Measurements from ENCODE around the gene C11orf42. TPM values are rescaled to one million over a fixed set of nuclear protein-coding genes. Genes with fewer than 3 reads are reported as not detected.
A peak's percentile ranks its signal among the peaks of the same experiment; 100 is the strongest.

C11orf42 gene
- total and polyA plus RNA-seq, 7 experiments from 2014 or later = not detected

- peaks cover 0 to 2% (median 0%) of the 10 kb centered on the region in 5 donors for H3K36me3 Mint-ChIP-seq
- CTCF ChIA-PET = interaction anchor here (2.1 kb wide), 1 partner anchor 13 kb away, joined by 7 read pairs; no protein-coding TSS in a partner anchor
- H3K4me1 Mint-ChIP-seq = peaks cover 18 to 26% (median 22%) of the 10 kb centered on the region in 7 donors
- intact Hi-C loops (cut with micrococcal nuclease) = loop anchor here (5.0 to 10.0 kb wide), 4 partner anchors 1277 to 1843 kb away; partner anchors contain the start of genes EIF3F (in 1 of the 2), PPFIBP2 (in 1 of the 2) and TRIM21 (in 1 of the 2)
- Histone ChIP-seq H3K4me3 (ENCODE audit: low read length) (no peak overlapping the region), H3K27ac (ENCODE audit: low read depth, low read length) (no peak overlapping the region), H3K4me1 (ENCODE audit: control insufficient read depth in 2 of 2, insufficient read depth in 2 of 2, low read length in 2 of 2) (peaks cover 9% of the 10 kb centered on the region in 2 donors), H3K27me3 (ENCODE audit: control insufficient read depth in 2 of 2, insufficient read depth in 2 of 2, low read length in 2 of 2) (no peaks in the 10 kb centered on the region), H3K36me3 (ENCODE audit: control insufficient read depth in 2 of 3, insufficient read depth in 3 of 3, low read length in 3 of 3) (no peaks in the 10 kb centered on the region), H3K9me3 (ENCODE audit: control insufficient read depth in 2 of 3, low read length in 3 of 3) (no peaks in the 10 kb centered on the region)
- no peak for ATAC-seq
- no peak overlapping the region for H3K27ac Mint-ChIP-seq
- H3K9me3 Mint-ChIP-seq = peaks cover 0 to 2% (median 0%) of the 10 kb centered on the region in 11 donors
- H3K27me3 Mint-ChIP-seq = peaks cover 4 to 9% (median 7%) of the 10 kb centered on the region in 5 donors
- POLR2A ChIA-PET = no interaction called here
- H3K4me3 Mint-ChIP-seq = no peak overlapping the region
- no peak for DNase-seq
Measured at GRCh38 chr11:6237761-6238302, 32.5 kb downstream of the C11orf42 start.

- Mint-ChIP-seq H3K27ac (no peak within 1 kb of the TSS), H3K27me3 (peaks cover 9 to 19% (median 14%) of the 10 kb centered on the region in 5 donors)
- CTCF ChIA-PET = interaction anchor here (2.1 kb wide), 1 partner anchor 12 kb away, joined by 7 read pairs; no protein-coding TSS in a partner anchor
Measured at GRCh38 chr11:6238902-6239301, 33.5 kb downstream of the C11orf42 start, which contains the start of gene CNGA4. CNGA4 (plus strand) TSS chr11:6239089; CDS start chr11:6239207, 118 bp downstream.

GRCh38 chr11:6240139-6240538 lies 34.8 kb downstream of the C11orf42 start:
- no peaks in the 10 kb centered on the region for H3K36me3 Mint-ChIP-seq
- CTCF ChIA-PET = no interaction called here

More at GRCh38 chr11:6238902-6239301, 33.5 kb downstream of the C11orf42 start, which contains the start of gene CNGA4:
- Mint-ChIP-seq H3K9me3 (peaks cover 0 to 2% (median 0%) of the 10 kb centered on the region in 11 donors), H3K4me1 (peaks cover 9 to 18% (median 12%) of the 10 kb centered on the region in 7 donors), H3K4me3 (peak within 1 kb of the TSS in 1 of 10 donors; percentile 12), H3K36me3 (peaks cover 0 to 2% (median 0%) of the 10 kb centered on the region in 5 donors)
- Histone ChIP-seq H3K4me1 (ENCODE audit: control insufficient read depth in 2 of 2, insufficient read depth in 2 of 2, low read length in 2 of 2) (peaks cover 4% of the 10 kb centered on the region in 2 donors), H3K4me3 (ENCODE audit: low read length) (no peak within 1 kb of the TSS), H3K27ac (ENCODE audit: low read depth, low read length) (no peak within 1 kb of the TSS), H3K27me3 (ENCODE audit: control insufficient read depth in 2 of 2, insufficient read depth in 2 of 2, low read length in 2 of 2) (no peaks in the 10 kb centered on the region), H3K9me3 (ENCODE audit: control insufficient read depth in 2 of 3, low read length in 3 of 3) (no peaks in the 10 kb centered on the region), H3K36me3 (ENCODE audit: control insufficient read depth in 2 of 3, insufficient read depth in 3 of 3, low read length in 3 of 3) (no peaks in the 10 kb centered on the region)
- DNase-seq = no peak
- intact Hi-C loops (cut with micrococcal nuclease) = loop anchor here (5.0 to 10.0 kb wide), 4 partner anchors 1276 to 1844 kb away; partner anchors contain the start of genes EIF3F (in 1 of the 2), PPFIBP2 (in 1 of the 2) and TRIM21 (in 1 of the 2)
- POLR2A ChIA-PET = no interaction called here
- ATAC-seq = no peak

GRCh38 chr11:6240781-6241180 lies 35.4 kb downstream of the C11orf42 start:
- DNase-seq (no peak), ATAC-seq (no peak)
- H3K4me3 Mint-ChIP-seq = no peak overlapping the region
- Histone ChIP-seq H3K27ac (ENCODE audit: low read depth, low read length) (no peak overlapping the region), H3K9me3 (ENCODE audit: control insufficient read depth in 2 of 3, low read length in 3 of 3) (no peaks in the 10 kb centered on the region), H3K4me3 (ENCODE audit: low read length) (no peak overlapping the region), H3K4me1 (ENCODE audit: control insufficient read depth in 2 of 2, insufficient read depth in 2 of 2, low read length in 2 of 2) (no peaks in the 10 kb centered on the region), H3K36me3 (ENCODE audit: control insufficient read depth in 2 of 3, insufficient read depth in 3 of 3, low read length in 3 of 3) (no peaks in the 10 kb centered on the region), H3K27me3 (ENCODE audit: control insufficient read depth in 2 of 2, insufficient read depth in 2 of 2, low read length in 2 of 2) (no peaks in the 10 kb centered on the region)
- ChIA-PET POLR2A (interaction anchor here (0.9 kb wide), 1 partner anchor 19 kb away, joined by 3 read pairs; the partner anchor contains the start of gene CCKBR), CTCF (no interaction called here)
- no peaks in the 10 kb centered on the region for H3K9me3 Mint-ChIP-seq
- no peaks in the 10 kb centered on the region for H3K36me3 Mint-ChIP-seq
- intact Hi-C loops (cut with micrococcal nuclease) = no loop called here
- H3K27me3 Mint-ChIP-seq = peaks cover 12 to 19% (median 14%) of the 10 kb centered on the region in 5 donors
- no peak overlapping the region for H3K27ac Mint-ChIP-seq
- H3K4me1 Mint-ChIP-seq = peaks cover 0 to 8% (median 0%) of the 10 kb centered on the region in 7 donors

More at GRCh38 chr11:6240139-6240538, 34.8 kb downstream of the C11orf42 start:
- Mint-ChIP-seq H3K27ac (no peak overlapping the region), H3K4me3 (no peak overlapping the region), H3K27me3 (peaks cover 12 to 19% (median 14%) of the 10 kb centered on the region in 5 donors), H3K9me3 (no peaks in the 10 kb centered on the region), H3K4me1 (peaks cover 3 to 12% (median 4%) of the 10 kb centered on the region in 7 donors)
- DNase-seq (no peak), ATAC-seq (no peak)
- H3K9me3 ChIP-seq (ENCODE audit: control insufficient read depth in 2 of 3, low read length in 3 of 3) = no peaks in the 10 kb centered on the region
- POLR2A ChIA-PET = interaction anchor here (0.9 kb wide), 1 partner anchor 19 kb away, joined by 3 read pairs; the partner anchor contains the start of gene CCKBR
- no peak overlapping the region for H3K4me3 ChIP-seq (ENCODE audit: low read length)
- no peaks in the 10 kb centered on the region for H3K36me3 ChIP-seq (ENCODE audit: control insufficient read depth in 2 of 3, insufficient read depth in 3 of 3, low read length in 3 of 3)
- intact Hi-C loops (cut with micrococcal nuclease) = no loop called here
- no peaks in the 10 kb centered on the region for H3K27me3 ChIP-seq (ENCODE audit: control insufficient read depth in 2 of 2, insufficient read depth in 2 of 2, low read length in 2 of 2)
- no peaks in the 10 kb centered on the region for H3K4me1 ChIP-seq (ENCODE audit: control insufficient read depth in 2 of 2, insufficient read depth in 2 of 2, low read length in 2 of 2)
- H3K27ac ChIP-seq (ENCODE audit: low read depth, low read length) = no peak overlapping the region

- H3K36me3 ChIP-seq (ENCODE audit: control insufficient read depth in 2 of 3, insufficient read depth in 3 of 3, low read length in 3 of 3) = no peaks in the 10 kb centered on the region
- no peak overlapping the region for H3K27ac ChIP-seq (ENCODE audit: low read depth, low read length)
- intact Hi-C loops (cut with micrococcal nuclease) = no loop called here
- no peaks in the 10 kb centered on the region for H3K9me3 ChIP-seq (ENCODE audit: control insufficient read depth in 2 of 3, low read length in 3 of 3)
- H3K4me3 ChIP-seq (ENCODE audit: low read length) = no peak overlapping the region
- POLR2A ChIA-PET = no interaction called here
- ATAC-seq (no peak), DNase-seq (no peak)
- no peak overlapping the region for H3K4me3 Mint-ChIP-seq
- peaks cover 12 to 19% (median 14%) of the 10 kb centered on the region in 5 donors for H3K27me3 Mint-ChIP-seq
- H3K27ac Mint-ChIP-seq = no peak overlapping the region
- H3K36me3 Mint-ChIP-seq = no peaks in the 10 kb centered on the region
- H3K4me1 Mint-ChIP-seq = peaks cover 0 to 8% (median 0%) of the 10 kb centered on the region in 7 donors
- H3K9me3 Mint-ChIP-seq = no peaks in the 10 kb centered on the region
- H3K4me1 ChIP-seq (ENCODE audit: control insufficient read depth in 2 of 2, insufficient read depth in 2 of 2, low read length in 2 of 2) = no peaks in the 10 kb centered on the region
- no peaks in the 10 kb centered on the region for H3K27me3 ChIP-seq (ENCODE audit: control insufficient read depth in 2 of 2, insufficient read depth in 2 of 2, low read length in 2 of 2)
- CTCF ChIA-PET = no interaction called here
Measured at GRCh38 chr11:6241316-6241715, 36.0 kb downstream of the C11orf42 start.

GRCh38 chr11:6245536-6245935 lies 40.2 kb downstream of the C11orf42 start:
- H3K4me1 Mint-ChIP-seq = peaks cover 0 to 5% (median 0%) of the 10 kb centered on the region in 7 donors
- POLR2A ChIA-PET = no interaction called here
- no peak overlapping the region for H3K4me3 Mint-ChIP-seq
- CTCF ChIA-PET = no interaction called here
- H3K9me3 Mint-ChIP-seq = no peaks in the 10 kb centered on the region
- no peak for DNase-seq
- no peaks in the 10 kb centered on the region for H3K4me1 ChIP-seq (ENCODE audit: control insufficient read depth in 2 of 2, insufficient read depth in 2 of 2, low read length in 2 of 2)
- no peak overlapping the region for H3K4me3 ChIP-seq (ENCODE audit: low read length)
- no peaks in the 10 kb centered on the region for H3K36me3 Mint-ChIP-seq
- H3K27ac Mint-ChIP-seq = no peak overlapping the region
- H3K36me3 ChIP-seq (ENCODE audit: control insufficient read depth in 2 of 3, insufficient read depth in 3 of 3, low read length in 3 of 3) = no peaks in the 10 kb centered on the region
- no peak overlapping the region for H3K27ac ChIP-seq (ENCODE audit: low read depth, low read length)
- no peaks in the 10 kb centered on the region for H3K9me3 ChIP-seq (ENCODE audit: control insufficient read depth in 2 of 3, low read length in 3 of 3)
- intact Hi-C loops (cut with micrococcal nuclease) = no loop called here
- no peak for ATAC-seq
- no peaks in the 10 kb centered on the region for H3K27me3 ChIP-seq (ENCODE audit: control insufficient read depth in 2 of 2, insufficient read depth in 2 of 2, low read length in 2 of 2)
- peaks cover 11 to 36% (median 14%) of the 10 kb centered on the region in 5 donors for H3K27me3 Mint-ChIP-seq
